GM20431 (cell line): ENCODE results near the gene C9orf152.

Experiments used
- in situ Hi-C: fragments of 300-500 bp; cut with MseI, MboI; formaldehyde crosslinking; loops from one replicate; pipeline ENCODE4 v1.15.0; 2020; ENCODE audit warnings: low sequenced_read_pairs; ENCODE audit not compliant: unreplicated experiment

C9orf152 gene

DNA sequence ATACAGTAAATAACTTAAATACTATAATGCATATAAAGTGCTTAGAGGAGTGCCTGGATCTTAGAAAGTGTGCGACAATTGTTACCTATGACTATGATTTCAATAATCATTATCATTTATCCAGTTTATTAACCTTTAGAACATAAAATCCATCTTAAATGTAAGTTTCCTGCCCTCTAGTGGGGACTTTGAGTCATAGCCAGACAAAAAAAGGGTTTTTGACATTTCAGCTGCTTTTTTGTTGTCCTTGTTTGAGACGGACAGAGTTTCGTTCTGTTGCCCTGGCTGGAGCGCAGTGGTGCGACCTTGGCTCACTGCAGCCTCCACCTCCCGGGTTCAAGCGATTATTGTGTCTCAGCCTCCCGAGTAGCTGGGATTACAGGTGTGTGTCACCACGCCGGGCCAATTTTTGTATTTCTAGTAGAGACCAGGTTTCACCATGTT, 9.7 kb upstream of the C9orf152 start:
- in situ Hi-C loops = loop anchor here (25.0 kb wide), 1 partner anchor 630 kb away; no protein-coding TSS in a partner anchor

GRCh38 chr9:110214586-110215355, 6.8 kb upstream of the C9orf152 start:
- in situ Hi-C loops = loop anchor here (25.0 kb wide), 1 partner anchor 627 kb away; no protein-coding TSS in a partner anchor

- in situ Hi-C loops = loop anchor here (25.0 kb wide), 1 partner anchor 627 kb away; no protein-coding TSS in a partner anchor
Observed at GRCh38 chr9:110214090-110214489, 6.1 kb upstream of the C9orf152 start.

DNA sequence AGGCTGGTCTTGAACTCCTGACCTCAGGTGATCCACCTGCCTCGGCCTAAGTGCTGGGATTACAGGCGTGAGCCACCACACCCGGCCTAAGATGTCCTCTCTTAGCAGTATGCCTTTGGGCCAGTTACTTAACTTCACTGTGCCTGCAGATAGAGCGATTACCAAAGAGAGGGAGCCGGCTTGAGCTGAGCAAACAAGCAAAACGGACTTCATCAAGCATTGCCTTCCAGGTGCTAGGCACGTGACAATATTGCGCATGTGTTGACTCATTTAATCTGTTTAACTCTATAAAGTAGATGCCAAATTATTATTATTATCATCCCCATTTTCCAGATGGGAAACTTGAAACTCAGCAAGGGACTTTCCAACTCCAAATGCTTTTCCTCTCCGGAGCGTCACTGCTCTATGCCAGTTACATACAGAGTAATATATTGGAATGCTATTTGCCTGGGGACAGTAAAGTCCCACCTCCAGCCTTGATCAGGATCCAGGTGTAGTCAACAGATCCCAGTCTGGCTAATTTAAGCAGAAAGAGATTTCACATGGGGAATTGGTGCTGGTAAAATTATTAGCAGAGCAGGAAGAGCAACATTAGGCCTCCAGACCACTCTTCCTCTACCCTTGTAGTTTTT, 5.6 kb upstream of the C9orf152 start:
- in situ Hi-C loops = loop anchor here (25.0 kb wide), 1 partner anchor 626 kb away; no protein-coding TSS in a partner anchor

DNA sequence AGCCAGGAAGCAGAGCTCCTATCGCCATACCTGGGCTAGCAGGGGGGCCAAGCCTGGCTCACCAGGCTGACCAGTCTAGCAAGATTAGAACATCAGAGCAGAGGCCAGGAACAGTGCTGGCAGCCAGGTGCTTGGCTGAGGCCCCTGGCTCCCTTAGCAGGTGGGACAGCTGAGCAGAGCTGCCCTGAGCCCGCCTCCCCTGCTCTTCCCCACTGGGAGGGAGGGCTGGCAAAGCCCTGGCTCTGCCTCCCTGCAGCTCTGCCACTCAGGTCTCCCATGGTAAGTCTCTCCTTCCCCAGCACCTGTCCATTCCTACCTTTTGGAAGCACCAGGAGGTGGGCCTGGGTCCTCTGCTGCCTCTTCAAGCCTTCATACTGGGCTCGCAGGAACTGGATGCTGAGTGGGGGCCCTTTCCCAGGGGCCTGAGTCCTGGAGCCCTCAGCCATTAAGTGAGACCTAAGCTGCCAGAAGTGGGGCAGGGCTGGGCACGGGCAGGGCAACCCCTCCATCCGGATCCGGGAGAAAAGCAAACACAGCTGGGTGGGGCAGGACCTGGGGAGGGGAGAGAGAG, 803 bp downstream of the C9orf152 start:
- in situ Hi-C loops = loop anchor here (25.0 kb wide), 1 partner anchor 620 kb away; no protein-coding TSS in a partner anchor

DNA sequence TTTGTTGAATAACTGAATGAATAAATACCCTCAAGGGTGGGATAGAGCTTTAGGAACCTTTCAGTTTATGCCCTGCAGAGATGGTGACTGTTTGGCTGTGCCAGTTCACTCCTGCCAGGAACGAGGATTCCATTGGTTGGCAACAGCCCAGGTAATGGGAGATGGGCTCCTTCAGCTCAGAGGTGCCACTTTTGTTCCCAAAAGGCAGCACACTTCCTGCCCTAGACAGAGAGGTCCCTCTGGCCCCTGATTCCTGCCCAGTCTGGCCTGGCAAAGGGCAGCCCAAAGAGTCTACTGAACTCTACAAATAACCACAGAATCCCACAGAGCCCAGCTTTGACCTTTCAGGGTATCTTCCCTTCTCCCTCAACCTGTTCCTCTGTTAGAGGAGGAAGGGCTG, 1.6 kb downstream of the C9orf152 start:
- in situ Hi-C loops = loop anchor here (25.0 kb wide), 1 partner anchor 619 kb away; no protein-coding TSS in a partner anchor

- in situ Hi-C loops = loop anchor here (25.0 kb wide), 1 partner anchor 618 kb away; no protein-coding TSS in a partner anchor
Observed at GRCh38 chr9:110205612-110206011, 2.3 kb downstream of the C9orf152 start.

- in situ Hi-C loops = loop anchor here (25.0 kb wide), 1 partner anchor 615 kb away; no protein-coding TSS in a partner anchor
Observed at GRCh38 chr9:110202232-110202631, 5.7 kb downstream of the C9orf152 start.

- in situ Hi-C loops = loop anchor here (25.0 kb wide), 2 partner anchors 413 to 612 kb away; no protein-coding TSS in a partner anchor
Observed at GRCh38 chr9:110199643-110200042, 8.3 kb downstream of the C9orf152 start.

GRCh38 chr9:110198357-110198756, 9.6 kb downstream of the C9orf152 start:
- in situ Hi-C loops = loop anchor here (25.0 kb wide), 1 partner anchor 414 kb away; no protein-coding TSS in a partner anchor

GRCh38 chr9:110197330-110198187, 10.4 kb downstream of the C9orf152 start:
- in situ Hi-C loops = loop anchor here (25.0 kb wide), 1 partner anchor 415 kb away; no protein-coding TSS in a partner anchor

DNA sequence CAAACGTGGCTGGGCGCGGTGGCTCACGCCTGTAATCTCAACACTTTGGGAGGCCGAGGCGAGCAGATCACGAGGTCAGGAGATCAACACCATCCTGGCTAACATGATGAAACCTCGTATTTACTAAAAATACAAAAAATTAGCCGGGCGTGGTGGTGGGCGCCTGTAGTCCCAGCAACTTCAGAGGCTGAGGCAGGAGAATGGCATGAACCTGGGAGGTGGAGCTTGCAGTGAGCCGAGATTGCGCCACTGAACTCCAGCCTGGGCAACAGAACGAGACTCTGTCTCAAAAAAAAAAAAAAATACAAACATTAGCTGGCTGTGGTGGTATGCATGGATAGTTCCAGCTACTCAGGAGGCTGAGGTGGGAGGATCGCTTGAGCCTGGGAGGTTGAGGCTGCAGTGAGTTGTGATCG, 11.9 kb downstream of the C9orf152 start:
- in situ Hi-C loops = loop anchor here (25.0 kb wide), 1 partner anchor 416 kb away; no protein-coding TSS in a partner anchor

GRCh38 chr9:110192531-110193261, 15.3 kb downstream of the C9orf152 start:
- in situ Hi-C loops = loop anchor here (25.0 kb wide), 1 partner anchor 420 kb away; no protein-coding TSS in a partner anchor

DNA sequence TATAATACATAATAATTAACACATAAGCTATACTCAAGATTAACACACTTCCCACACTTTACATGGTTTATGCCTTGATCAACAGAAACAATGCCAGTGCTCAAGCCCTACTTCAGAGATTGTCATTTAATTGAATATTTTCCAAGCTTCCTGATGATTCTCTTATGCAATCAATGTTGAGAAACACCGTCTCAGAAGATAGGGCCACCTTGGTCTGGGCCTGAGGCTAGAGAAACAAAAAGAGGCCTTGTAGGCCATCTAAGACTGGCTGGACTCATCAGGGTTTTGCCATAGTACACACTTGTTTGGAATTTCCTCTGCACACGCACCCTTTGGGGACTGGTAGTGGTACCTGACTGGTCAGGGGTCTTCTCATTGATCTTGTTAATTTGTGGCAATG, 16.3 kb downstream of the C9orf152 start:
- in situ Hi-C loops = loop anchor here (25.0 kb wide), 1 partner anchor 421 kb away; no protein-coding TSS in a partner anchor

DNA sequence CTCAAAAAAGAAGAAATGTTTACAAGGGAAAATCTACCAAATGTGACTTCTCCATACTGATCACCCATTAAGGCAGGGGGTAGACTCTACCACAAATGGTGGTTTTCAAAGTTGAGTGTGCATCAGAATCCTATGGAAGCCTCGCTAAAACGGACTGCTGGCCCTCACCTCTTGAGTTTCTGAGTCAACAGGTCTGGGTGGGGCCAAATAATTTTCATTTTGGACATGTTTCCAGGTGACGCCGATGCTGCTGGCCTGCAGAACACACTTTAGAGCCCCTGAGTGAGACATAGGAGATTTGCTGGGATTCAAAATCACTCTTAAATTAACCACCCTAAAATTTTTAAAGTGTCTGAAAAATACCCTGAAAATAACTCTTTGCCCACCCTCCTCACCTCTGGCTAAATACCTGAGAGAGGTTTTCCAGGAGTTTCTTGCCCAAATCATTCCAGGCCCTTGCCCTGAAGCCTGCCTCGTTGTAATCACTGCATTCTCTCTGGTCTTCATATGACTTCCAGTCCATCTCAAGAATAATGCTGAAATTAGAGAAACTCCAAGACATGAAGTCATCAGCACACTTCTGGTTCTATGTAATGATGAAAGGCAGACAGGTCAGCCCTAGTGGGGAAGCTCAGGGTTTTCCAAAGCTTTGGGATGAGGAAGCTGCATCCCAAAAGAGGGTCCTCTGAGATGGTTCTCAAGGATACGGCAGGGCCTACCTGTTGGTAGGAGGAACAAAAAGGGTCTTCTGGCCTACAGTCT, 18.2 kb downstream of the C9orf152 start:
- in situ Hi-C loops = loop anchor here (25.0 kb wide), 1 partner anchor 423 kb away; no protein-coding TSS in a partner anchor

DNA sequence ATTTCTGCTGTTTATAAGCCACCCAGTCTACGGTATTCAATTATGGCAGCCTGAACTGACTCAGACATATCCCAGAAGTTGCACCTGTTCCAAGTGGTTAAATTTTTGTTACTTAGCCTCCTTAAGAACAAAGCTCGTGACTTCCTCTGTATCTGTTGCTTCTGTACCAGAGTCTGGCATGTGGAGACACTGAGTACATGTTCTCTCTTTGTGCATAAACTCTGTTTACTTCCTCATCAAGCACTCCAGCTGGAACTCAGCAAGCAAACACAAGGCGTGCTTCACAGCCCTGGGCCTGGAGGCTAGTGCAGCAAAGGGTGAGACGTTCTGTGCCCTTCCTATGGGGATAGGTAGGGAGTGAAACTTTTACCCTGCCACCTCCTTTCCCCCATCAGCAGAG, 19.0 kb downstream of the C9orf152 start:
- in situ Hi-C loops = loop anchor here (25.0 kb wide), 1 partner anchor 423 kb away; no protein-coding TSS in a partner anchor

DNA sequence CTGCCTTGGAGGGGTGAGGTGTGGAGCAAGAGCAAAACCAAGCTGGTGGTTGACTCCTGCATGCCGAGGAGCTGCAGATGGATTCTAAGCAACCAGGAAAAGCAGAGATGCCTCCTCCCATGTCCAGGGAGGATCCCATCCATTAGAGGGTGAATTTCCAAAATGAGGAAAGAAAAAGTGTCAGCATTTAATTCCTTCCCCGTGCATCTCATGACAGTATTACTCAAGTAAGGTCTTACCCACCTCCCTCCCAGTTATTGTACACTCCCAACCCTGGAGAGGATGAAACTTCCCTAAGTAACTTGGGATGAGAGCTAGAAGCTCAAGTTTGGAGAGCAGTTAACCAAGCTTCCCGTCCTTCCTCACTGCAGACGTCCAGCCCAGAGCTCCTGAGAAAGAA, 19.9 kb downstream of the C9orf152 start:
- in situ Hi-C loops = loop anchor here (25.0 kb wide), 1 partner anchor 424 kb away; no protein-coding TSS in a partner anchor

- in situ Hi-C loops = loop anchor here (25.0 kb wide), 1 partner anchor 425 kb away; no protein-coding TSS in a partner anchor
Observed at GRCh38 chr9:110187126-110187525, 20.8 kb downstream of the C9orf152 start.
